ENCODE data around the gene SLC9C2.
"Not testable (repeated sequence)": the region's sequence is repeated elsewhere in the genome, so short reads cannot be mapped to it uniquely, and the experiment has no call there.

Gene SLC9C2

GRCh38 chr1:173603056-173603591, at the start of gene SLC9C2:
TSS of gene SLC9C2 (minus strand) at chr1:173603072. CDS start at chr1:173601776, 1,296 bp downstream.
- no peak for DNase-seq (ENCODE audit: low read depth in 2 of 2, low spot score in 1 of 2)

- no peak for DNase-seq (ENCODE audit: low read depth in 2 of 2, low spot score in 1 of 2)
Measured at GRCh38 chr1:173648880-173649605, 46.2 kb upstream of the SLC9C2 start.

- DNase-seq (ENCODE audit: low read depth in 2 of 2, low spot score in 1 of 2): no peak
Measured at GRCh38 chr1:173646656-173647055, 43.8 kb upstream of the SLC9C2 start.

- not testable (repeated sequence) for DNase-seq (ENCODE audit: low read depth in 2 of 2, low spot score in 1 of 2)
Measured at GRCh38 chr1:173642450-173643139, 39.7 kb upstream of the SLC9C2 start.

GRCh38 chr1:173639102-173639501, 36.2 kb upstream of the SLC9C2 start:
- DNase-seq (ENCODE audit: low read depth in 2 of 2, low spot score in 1 of 2): no peak

- DNase-seq (ENCODE audit: low read depth in 2 of 2, low spot score in 1 of 2): no peak
Measured at GRCh38 chr1:173638043-173639021, 35.5 kb upstream of the SLC9C2 start.

- not testable (repeated sequence) for DNase-seq (ENCODE audit: low read depth in 2 of 2, low spot score in 1 of 2)
Measured at GRCh38 chr1:173637236-173638042, 34.6 kb upstream of the SLC9C2 start.

- DNase-seq (ENCODE audit: low read depth in 2 of 2, low spot score in 1 of 2): no peak
Measured at GRCh38 chr1:173635116-173635515, 32.2 kb upstream of the SLC9C2 start, which contains the start of gene TEX50. TSS of gene TEX50 (plus strand) at chr1:173635338. CDS start at chr1:173635522, 184 bp downstream.

GRCh38 chr1:173628888-173629287, 26.0 kb upstream of the SLC9C2 start:
- DNase-seq (ENCODE audit: low read depth in 2 of 2, low spot score in 1 of 2): no peak

- no peak for DNase-seq (ENCODE audit: low read depth in 2 of 2, low spot score in 1 of 2)
Measured at GRCh38 chr1:173627269-173627668, 24.4 kb upstream of the SLC9C2 start.

GRCh38 chr1:173616859-173617258, 14.0 kb upstream of the SLC9C2 start:
- no peak for DNase-seq (ENCODE audit: low read depth in 2 of 2, low spot score in 1 of 2)

- not testable (repeated sequence) for DNase-seq (ENCODE audit: low read depth in 2 of 2, low spot score in 1 of 2)
Measured at GRCh38 chr1:173613086-173613485, 10.2 kb upstream of the SLC9C2 start.

- DNase-seq (ENCODE audit: low read depth in 2 of 2, low spot score in 1 of 2): no peak
Measured at GRCh38 chr1:173608503-173609216, 5.8 kb upstream of the SLC9C2 start.

GRCh38 chr1:173601588-173601987, 1.3 kb downstream of the SLC9C2 start:
- no peak for DNase-seq (ENCODE audit: low read depth in 2 of 2, low spot score in 1 of 2)

- DNase-seq (ENCODE audit: low read depth in 2 of 2, low spot score in 1 of 2): no peak
Measured at GRCh38 chr1:173596097-173596825, 6.6 kb downstream of the SLC9C2 start.

- not testable (repeated sequence) for DNase-seq (ENCODE audit: low read depth in 2 of 2, low spot score in 1 of 2)
Measured at GRCh38 chr1:173591138-173591537, 11.7 kb downstream of the SLC9C2 start.

GRCh38 chr1:173590557-173590956, 12.3 kb downstream of the SLC9C2 start:
- no peak for DNase-seq (ENCODE audit: low read depth in 2 of 2, low spot score in 1 of 2)

GRCh38 chr1:173581383-173582079, 21.3 kb downstream of the SLC9C2 start:
- no peak for DNase-seq (ENCODE audit: low read depth in 2 of 2, low spot score in 1 of 2)

All from stimulated activated CD8-positive, alpha-beta memory T cell treated with anti-CD3 and anti-CD28 coated beads, Interleukin-4, amount 100 ng/mL, for 4 hours (primary cell).